DND-41 (cell line): ENCODE data around the gene CIT.

Source experiments
- CTCF ChIP-seq: IDR thresholded peaks from 2 replicates; pipeline ENCODE4 v1.5.1; 2012; ENCODE audit warnings: borderline replicate concordance, low read length, moderate library complexity, mild to moderate bottlenecking; ENCODE audit not compliant: poor library complexity, severe bottlenecking; ENCODE audit errors: extremely low read depth
- EZH2 ChIP-seq: IDR thresholded peaks from 3 replicates; pipeline ENCODE4 v1.6.1; 2012; ENCODE audit warnings: borderline replicate concordance, low read depth, mild to moderate bottlenecking, moderate library complexity, low read length, inconsistent platforms; ENCODE audit not compliant: severe bottlenecking

DNA sequence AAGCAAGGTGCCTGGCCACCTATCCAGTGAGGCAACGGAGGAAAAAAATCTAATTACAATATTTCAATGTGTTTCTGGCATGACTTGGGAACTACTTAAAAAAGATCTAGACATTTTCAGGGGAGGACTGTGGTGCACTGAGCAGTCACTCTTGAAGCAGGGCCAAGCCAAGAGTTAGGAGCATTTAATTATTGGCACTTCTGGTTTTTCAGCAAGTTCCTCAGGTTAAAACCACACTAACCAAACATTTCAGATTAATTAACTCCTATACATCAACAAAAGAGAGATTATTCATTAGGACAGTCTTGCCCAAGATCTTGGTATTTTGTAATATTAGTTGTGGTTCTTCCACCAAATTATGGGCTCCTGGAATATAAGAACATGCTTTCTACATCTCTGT lies 183.6 kb downstream of the CIT start:
- TF ChIP-seq CTCF (no peak), EZH2 (no peak)
